A549 (cell line): ENCODE data around the gene OARD1. TPM values are rescaled to one million over a fixed set of nuclear protein-coding genes. Genes with fewer than 3 reads are reported as not detected.

ENCODE experiments used
- ATAC-seq, 2 experiments: fragments of 200-7000 bp in 1 of 2; fragments of >200 bp in 1 of 2; cut with Nextera tagmentation in 1 of 2; cut with Tn5 transposase in 1 of 2; 3 replicates each; pipeline versions ENCODE4 v1.8.0 to v1.9.1; 2018 to 2020; ENCODE audit warnings: mild to moderate bottlenecking in 1 of 2, moderate library complexity in 1 of 2
- CTCF ChIA-PET: fragments of 300-600 bp; sonication (Branson Sonifier 250); formaldehyde crosslinking; extraction: SDS; loops from one replicate; lab custom pipeline; 2021; ENCODE audit warnings: antibody characterized with exemption, inconsistent platforms; lab: Yijun Ruan, JAX
- POLR2A ChIA-PET: fragments of 350-600 bp; formaldehyde crosslinking; extraction: SDS; loops from one replicate; lab custom pipeline; 2021; ENCODE audit warnings: antibody characterized with exemption, inconsistent platforms; lab: Yijun Ruan, JAX
- DNase-seq, 2 experiments: peaks; one replicate each; pipeline versions ENCODE4 v3.0.0 to v3.0.0-alpha.2; 2011 to 2016; ENCODE audit warnings: low read depth in 1 of 2, low spot score in 1 of 2
- FAIRE-seq: peaks from 2 replicates; lab custom pipeline; 2011; peaks lifted over from hg19 to GRCh38; lab: Jason Lieb, UNC
- H3K27ac ChIP-seq, 2 experiments: fragments of >200 bp; sonication (Bioruptor Twin); formaldehyde crosslinking; 3 replicates each; pipeline ENCODE4 v1.5.1; 2016 to 2017
- H3K4me1 ChIP-seq: fragments of >200 bp; sonication (Bioruptor Twin); formaldehyde crosslinking; 3 replicates; pipeline ENCODE4 v1.6.1; 2016
- H3K4me2 ChIP-seq: fragments of >200 bp; sonication (Bioruptor Twin); formaldehyde crosslinking; 3 replicates; pipeline ENCODE4 v1.6.1; 2016
- H3K4me3 ChIP-seq: fragments of >200 bp; sonication (Bioruptor Twin); formaldehyde crosslinking; 3 replicates; pipeline ENCODE4 v1.5.1; 2016
- H3K9me3 ChIP-seq: fragments of >200 bp; sonication (Bioruptor Twin); formaldehyde crosslinking; 3 replicates; pipeline ENCODE4 v1.6.1; 2016
- CHD4 ChIP-seq: fragments of 200-600 bp; sonication (generic); IDR thresholded peaks from 2 replicates; pipeline ENCODE4 v1.6.1; 2016; ENCODE audit warnings: antibody characterized with exemption, mild to moderate bottlenecking, borderline replicate concordance
- EHF ChIP-seq: fragments of 250-450 bp; sonication (Bioruptor Pico); IDR thresholded peaks from 2 replicates; pipeline ENCODE4 v1.5.0; 2020; ENCODE audit warnings: mild to moderate bottlenecking
- FOSB ChIP-seq: fragments of 250-450 bp; sonication (Bioruptor Pico); IDR thresholded peaks from 2 replicates; pipeline ENCODE4 v1.5.0; 2020; ENCODE audit warnings: mild to moderate bottlenecking, moderate library complexity
- FOSL2 ChIP-seq, 2 experiments: fragments of 450-650 bp in 1 of 2; fragments of >200 bp in 1 of 2; sonication (Bioruptor Twin) in 1 of 2; formaldehyde crosslinking; IDR thresholded peaks; 2 replicates each; pipeline versions ENCODE4 v1.5.0 to v1.6.1; 2016 to 2020; ENCODE audit warnings: mild to moderate bottlenecking in 1 of 2, moderate library complexity in 1 of 2
- GATA3 ChIP-seq: IDR thresholded peaks from 2 replicates; pipeline ENCODE4 v1.6.1; 2012; ENCODE audit warnings: borderline replicate concordance
- HEYL ChIP-seq: fragments of 250-450 bp; sonication (Bioruptor Pico); IDR thresholded peaks from 2 replicates; pipeline ENCODE4 v1.8.0; 2021; ENCODE audit warnings: mild to moderate bottlenecking, moderate library complexity
- HOXB13 ChIP-seq: fragments of 250-450 bp; sonication (Bioruptor Pico); IDR thresholded peaks from 2 replicates; pipeline ENCODE4 v1.5.0; 2020; ENCODE audit warnings: low read depth, mild to moderate bottlenecking, moderate library complexity
- JUN ChIP-seq, 2 experiments: fragments of >200 bp; sonication (Bioruptor Twin); formaldehyde crosslinking; IDR thresholded peaks; 2 replicates in 1 of 2; 3 replicates in 1 of 2; pipeline ENCODE4 v1.6.1; 2016 to 2017
- KDM5A ChIP-seq: fragments of 200-600 bp; sonication (generic); IDR thresholded peaks from 2 replicates; pipeline ENCODE4 v1.6.1; 2016; ENCODE audit warnings: antibody characterized with exemption, mild to moderate bottlenecking
- MAZ ChIP-seq: fragments of 150-350 bp; IDR thresholded peaks from 2 replicates; pipeline ENCODE4 v1.6.1; 2014; ENCODE audit warnings: antibody characterized with exemption, low read depth, low read length, borderline replicate concordance
- NFE2L2 ChIP-seq: fragments of 150-350 bp; conservative IDR thresholded peaks from 2 replicates; pipeline ENCODE4 v1.6.1; 2014; ENCODE audit warnings: low read length
- PHF8 ChIP-seq: fragments of 200-600 bp; sonication (generic); IDR thresholded peaks from 2 replicates; pipeline ENCODE4 v1.6.1; 2016; ENCODE audit warnings: low read depth, mild to moderate bottlenecking, antibody characterized with exemption, moderate library complexity, borderline replicate concordance
- RAD21 ChIP-seq, 2 experiments: fragments of >200 bp in 1 of 2; sonication (Bioruptor Twin) in 1 of 2; formaldehyde crosslinking in 1 of 2; IDR thresholded peaks in 1 of 2; conservative IDR thresholded peaks in 1 of 2; 2 replicates in 1 of 2; 3 replicates in 1 of 2; pipeline ENCODE4 v1.6.1; 2012 to 2018; ENCODE audit warnings: inconsistent platforms in 1 of 2
- RARB ChIP-seq: fragments of 250-450 bp; sonication (Bioruptor Pico); IDR thresholded peaks from 2 replicates; pipeline ENCODE4 v1.8.0; 2021; ENCODE audit warnings: mild to moderate bottlenecking, moderate library complexity
- RCOR1 ChIP-seq: fragments of 150-350 bp; IDR thresholded peaks from 2 replicates; pipeline ENCODE4 v1.6.1; 2014; ENCODE audit warnings: antibody characterized with exemption, low read length, low read depth
- SREBF2 ChIP-seq: fragments of 450-650 bp; IDR thresholded peaks from 2 replicates; pipeline ENCODE4 v1.6.1; 2014; ENCODE audit warnings: mild to moderate bottlenecking, moderate library complexity
- ZC3H11A ChIP-seq: fragments of 450-650 bp; IDR thresholded peaks from 2 replicates; pipeline ENCODE4 v1.6.1; 2014; ENCODE audit warnings: antibody characterized with exemption, mild to moderate bottlenecking
- ZNF302 ChIP-seq: fragments of 250-450 bp; sonication (Bioruptor Pico); IDR thresholded peaks from 2 replicates; pipeline ENCODE4 v1.9.0; 2021; ENCODE audit warnings: inconsistent platforms, mild to moderate bottlenecking, moderate library complexity
- ZSCAN20 ChIP-seq: fragments of 250-450 bp; sonication (Bioruptor Pico); IDR thresholded peaks from 2 replicates; pipeline ENCODE4 v1.8.0; 2022; ENCODE audit warnings: mild to moderate bottlenecking, moderate library complexity
- WGBS: methylation state at CpG from one replicate; pipeline ENCODE4 v1.1.6; 2017; ENCODE audit errors: missing lambda C conversion rate; 5-methylcytosine and 5-hydroxymethylcytosine counted together
- polyA plus RNA-seq, 4 experiments: library from polyadenylated mRNA; depleted of rRNA in 3 of 4; stranded (reverse); fragments of >200 nt; fragmentation: RNase III in 1 of 4; extraction: RNeasy Plus Mini Kit Qiagen cat#74134 plus additional on column Dnase treatment in 1 of 4; gene quantifications; 2 replicates in 3 of 4; 3 replicates in 1 of 4; pipeline ENCODE4 v1.2.3, GENCODE V29; 2011 to 2017
- TF ChIP-seq, protein P1 (sequence below): fragments of 250-450 bp; sonication (Bioruptor Pico); IDR thresholded peaks from 2 replicates; pipeline ENCODE4 v1.5.0; 2021; ENCODE audit warnings: mild to moderate bottlenecking, moderate library complexity, borderline replicate concordance
- TF ChIP-seq, protein P2 (sequence below): fragments of >200 bp; sonication (Bioruptor Twin); formaldehyde crosslinking; IDR thresholded peaks from 2 replicates; pipeline ENCODE4 v1.6.1; 2016
- TF ChIP-seq, protein P3 (sequence below): IDR thresholded peaks from 2 replicates; pipeline ENCODE4 v1.6.1; 2012
- TF ChIP-seq, protein P4 (sequence below): IDR thresholded peaks from 2 replicates; pipeline ENCODE4 v1.6.1; 2012

OARD1 gene
- polyA plus RNA-seq, 2 of the 4 experiments (the other 2 are of a cell fraction) = 21.4 to 26.2 TPM

DNA sequence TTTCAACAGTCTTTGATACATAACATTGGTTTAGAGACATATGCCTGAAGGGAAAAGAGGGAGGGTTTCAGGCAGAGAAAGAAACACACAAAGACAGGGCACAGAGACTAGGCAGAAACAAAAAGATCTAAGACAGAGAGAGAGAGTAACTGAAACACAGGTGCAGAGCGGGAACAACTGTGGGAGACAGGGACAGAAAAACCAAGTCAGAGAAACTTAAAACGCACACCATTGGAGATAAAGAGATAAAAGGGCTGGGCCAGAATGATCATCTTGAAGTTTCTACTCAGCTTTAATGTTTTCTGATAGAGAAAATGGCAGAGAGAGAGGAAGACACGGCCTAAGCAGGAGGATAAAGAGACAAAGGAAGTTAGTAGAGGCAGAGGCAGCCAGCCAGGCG lies 44.9 kb downstream of the OARD1 start:
- Histone ChIP-seq H3K4me2 (peak overlapping the region; percentile 62), H3K27ac (peak overlapping the region; percentile 67 to 85), H3K9me3 (no peaks in the 10 kb centered on the region), H3K4me1 (peaks cover 23% of the 10 kb centered on the region)
- CTCF ChIA-PET = interaction anchor here (0.7 to 8.0 kb wide), 29 partner anchors 9 to 477 kb away, joined by 3 to 71 read pairs (median 6); partner anchors contain the start of gene TSPO2
- DNase-seq = no peak
- TF ChIP-seq EHF (CRISPR knock-in tag) (no peak), RCOR1 (no peak), FOSB (CRISPR knock-in tag) (no peak), FOSL2 (IDR thresholded peaks at IDR 0.05) (no peak), FOSL2 (CRISPR knock-in tag; IDR thresholded peaks at IDR 0.05) (no peak), RARB (CRISPR knock-in tag) (no peak), CHD4 (no peak), HEYL (CRISPR knock-in tag) (no peak), KDM5A (no peak), RAD21 (conservative IDR thresholded peaks at IDR 0.05 in 1 of 2, IDR thresholded peaks at IDR 0.05 in 1 of 2) (no peak), JUN (IDR thresholded peaks at IDR 0.05) (no peak), SREBF2 (no peak), PHF8 (no peak), MAZ (no peak), ZSCAN20 (CRISPR knock-in tag) (no peak), NFE2L2 (no peak), ZC3H11A (no peak)
- TF ChIP-seq, protein P1, sequence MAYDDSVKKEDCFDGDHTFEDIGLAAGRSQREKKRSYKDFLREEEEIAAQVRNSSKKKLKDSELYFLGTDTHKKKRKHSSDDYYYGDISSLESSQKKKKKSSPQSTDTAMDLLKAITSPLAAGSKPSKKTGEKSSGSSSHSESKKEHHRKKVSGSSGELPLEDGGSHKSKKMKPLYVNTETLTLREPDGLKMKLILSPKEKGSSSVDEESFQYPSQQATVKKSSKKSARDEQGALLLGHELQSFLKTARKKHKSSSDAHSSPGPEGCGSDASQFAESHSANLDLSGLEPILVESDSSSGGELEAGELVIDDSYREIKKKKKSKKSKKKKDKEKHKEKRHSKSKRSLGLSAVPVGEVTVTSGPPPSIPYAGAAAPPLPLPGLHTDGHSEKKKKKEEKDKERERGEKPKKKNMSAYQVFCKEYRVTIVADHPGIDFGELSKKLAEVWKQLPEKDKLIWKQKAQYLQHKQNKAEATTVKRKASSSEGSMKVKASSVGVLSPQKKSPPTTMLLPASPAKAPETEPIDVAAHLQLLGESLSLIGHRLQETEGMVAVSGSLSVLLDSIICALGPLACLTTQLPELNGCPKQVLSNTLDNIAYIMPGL (CRISPR knock-in tag) = no peak
- TF ChIP-seq, protein P2, sequence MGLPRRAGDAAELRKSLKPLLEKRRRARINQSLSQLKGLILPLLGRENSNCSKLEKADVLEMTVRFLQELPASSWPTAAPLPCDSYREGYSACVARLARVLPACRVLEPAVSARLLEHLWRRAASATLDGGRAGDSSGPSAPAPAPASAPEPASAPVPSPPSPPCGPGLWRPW = no peak
- TF ChIP-seq, protein P3, sequence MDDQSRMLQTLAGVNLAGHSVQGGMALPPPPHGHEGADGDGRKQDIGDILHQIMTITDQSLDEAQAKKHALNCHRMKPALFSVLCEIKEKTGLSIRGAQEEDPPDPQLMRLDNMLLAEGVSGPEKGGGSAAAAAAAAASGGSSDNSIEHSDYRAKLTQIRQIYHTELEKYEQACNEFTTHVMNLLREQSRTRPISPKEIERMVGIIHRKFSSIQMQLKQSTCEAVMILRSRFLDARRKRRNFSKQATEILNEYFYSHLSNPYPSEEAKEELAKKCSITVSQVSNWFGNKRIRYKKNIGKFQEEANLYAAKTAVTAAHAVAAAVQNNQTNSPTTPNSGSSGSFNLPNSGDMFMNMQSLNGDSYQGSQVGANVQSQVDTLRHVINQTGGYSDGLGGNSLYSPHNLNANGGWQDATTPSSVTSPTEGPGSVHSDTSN = no peak
- TF ChIP-seq, protein P4, sequence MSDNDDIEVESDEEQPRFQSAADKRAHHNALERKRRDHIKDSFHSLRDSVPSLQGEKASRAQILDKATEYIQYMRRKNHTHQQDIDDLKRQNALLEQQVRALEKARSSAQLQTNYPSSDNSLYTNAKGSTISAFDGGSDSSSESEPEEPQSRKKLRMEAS = no peak
- TF ChIP-seq, all 56 proteins: peak for 0
- POLR2A ChIA-PET = no interaction called here
- FAIRE-seq (no peak), ATAC-seq (no peak)
- peak overlapping the region; percentile 17; the same call in 1 of the 3 replicates for H3K4me3 ChIP-seq
- WGBS = 60% methylated on average over 4 of the region's 4 CpGs

DNA sequence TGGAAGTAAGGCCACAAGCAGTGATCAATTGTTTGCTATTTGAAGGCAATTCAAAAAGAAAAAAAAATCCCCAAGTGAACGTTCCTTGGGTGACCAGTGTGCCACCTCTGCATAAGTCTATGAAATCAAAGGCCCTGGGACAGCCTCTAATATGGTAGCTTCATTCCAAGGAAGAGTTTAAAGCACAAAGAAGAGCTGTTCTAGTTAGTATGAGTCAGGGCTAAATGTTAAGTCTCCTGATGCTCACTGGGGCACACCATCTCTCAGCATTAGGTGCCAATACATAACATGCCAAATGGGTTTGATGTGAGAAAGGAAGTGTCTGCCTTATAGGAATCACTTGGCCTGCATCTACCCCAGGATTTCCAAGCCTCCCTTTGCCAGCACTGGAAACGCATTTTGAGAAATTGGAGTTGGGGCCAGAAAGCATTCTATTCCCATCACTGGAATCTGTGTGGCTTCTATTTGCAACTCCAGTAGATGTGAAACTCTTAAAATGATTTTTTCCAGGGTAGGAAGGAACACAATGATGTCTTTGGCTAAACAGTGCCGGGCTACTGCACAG lies 46.1 kb downstream of the OARD1 start:
- Histone ChIP-seq H3K4me3 (no peak overlapping the region), H3K9me3 (no peaks in the 10 kb centered on the region), H3K4me2 (no peak overlapping the region), H3K4me1 (peaks cover 35% of the 10 kb centered on the region), H3K27ac (peak overlapping the region; percentile 19 to 38; a peak in 2 of 6 replicates)
- no peak for ATAC-seq
- FAIRE-seq = no peak
- 76% methylated on average over 3 of the region's 3 CpGs for WGBS
- POLR2A ChIA-PET = no interaction called here
- TF ChIP-seq GATA3 (no peak), FOSB (CRISPR knock-in tag) (no peak), HOXB13 (CRISPR knock-in tag) (no peak), EHF (CRISPR knock-in tag) (no peak), ZNF302 (CRISPR knock-in tag) (no peak)
- CTCF ChIA-PET = interaction anchor here (0.9 to 8.0 kb wide), 7 partner anchors 10 to 187 kb away, joined by 3 to 71 read pairs (median 6); no protein-coding TSS in a partner anchor
- DNase-seq = no peak
